ENCODE measurements around the gene PPP4R3B.
"Not testable (repeated sequence)": the region's sequence is repeated elsewhere in the genome, so short reads cannot be mapped to it uniquely, and the experiment has no call there.

The PPP4R3B gene

GRCh38 chr2:55617175-55618024 lies at the start of gene PPP4R3B:
Gene PPP4R3B (minus strand): TSS chr2:55617622. CDS start chr2:55617285, 337 bp downstream.
- peak; percentile 100 for DNase-seq

- no peak for DNase-seq
Observed at GRCh38 chr2:55653255-55653654, 35.8 kb upstream of the PPP4R3B start.

GRCh38 chr2:55649211-55649610 lies 31.8 kb upstream of the PPP4R3B start:
- DNase-seq = no peak

DNA sequence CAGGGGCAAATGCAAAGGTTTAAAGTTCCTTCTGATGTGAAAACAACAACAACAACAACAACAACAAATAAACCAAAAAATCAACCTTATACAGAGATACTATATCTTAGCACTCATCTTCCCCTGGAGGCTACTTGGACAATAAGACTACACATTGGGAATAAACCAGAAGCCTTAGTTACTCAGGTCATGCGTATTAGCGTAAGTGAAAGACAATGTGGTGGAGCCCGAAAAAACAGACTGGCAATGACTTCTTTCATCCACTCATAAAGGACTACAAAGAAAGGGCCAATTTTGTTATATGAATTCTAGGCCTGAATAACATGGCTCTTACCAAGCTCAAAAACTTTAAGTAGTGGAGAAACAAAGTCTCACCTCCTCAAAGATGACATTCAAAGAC lies 19.4 kb upstream of the PPP4R3B start:
- no peak for DNase-seq

GRCh38 chr2:55628931-55629330 lies 11.5 kb upstream of the PPP4R3B start:
- no peak for DNase-seq

GRCh38 chr2:55627915-55628314 lies 10.5 kb upstream of the PPP4R3B start:
- no peak for DNase-seq

GRCh38 chr2:55621802-55622201 lies 4.4 kb upstream of the PPP4R3B start:
- DNase-seq = no peak

DNA sequence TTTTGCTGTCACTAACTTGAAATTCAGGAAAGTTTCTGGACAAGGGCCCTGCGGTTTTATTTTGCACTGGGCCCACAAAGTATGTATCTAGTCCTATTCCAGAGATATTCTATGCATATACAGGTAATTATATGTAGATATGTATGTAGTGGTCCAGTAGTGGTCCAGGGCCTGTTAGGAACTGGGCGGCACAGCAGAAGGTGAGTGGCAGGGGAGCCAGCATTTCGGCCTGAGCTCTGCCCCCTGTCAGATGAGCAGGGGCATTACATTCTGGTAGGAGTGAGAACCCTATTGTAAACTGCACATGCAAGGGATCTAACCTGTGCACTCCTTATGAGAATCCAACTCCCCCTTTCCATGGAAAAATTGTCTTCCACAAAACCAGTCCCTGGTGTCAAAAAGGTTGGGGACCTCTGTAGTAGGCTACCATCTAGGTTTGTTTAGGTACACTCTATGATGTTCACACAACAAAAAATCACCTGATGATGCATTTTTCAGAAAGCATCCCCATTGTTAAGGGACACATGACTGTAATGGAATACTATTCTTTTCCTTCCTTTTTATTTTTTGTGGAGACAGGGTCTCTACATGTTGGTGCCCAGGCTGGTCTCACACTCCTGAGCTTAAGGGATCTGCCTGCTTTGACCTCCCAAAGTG lies 2.8 kb upstream of the PPP4R3B start:
- DNase-seq = no peak

- DNase-seq = peak; percentile 61
Observed at GRCh38 chr2:55618275-55619055, 1.0 kb upstream of the PPP4R3B start.

GRCh38 chr2:55618025-55618274 lies 528 bp upstream of the PPP4R3B start:
- no peak for DNase-seq

DNA sequence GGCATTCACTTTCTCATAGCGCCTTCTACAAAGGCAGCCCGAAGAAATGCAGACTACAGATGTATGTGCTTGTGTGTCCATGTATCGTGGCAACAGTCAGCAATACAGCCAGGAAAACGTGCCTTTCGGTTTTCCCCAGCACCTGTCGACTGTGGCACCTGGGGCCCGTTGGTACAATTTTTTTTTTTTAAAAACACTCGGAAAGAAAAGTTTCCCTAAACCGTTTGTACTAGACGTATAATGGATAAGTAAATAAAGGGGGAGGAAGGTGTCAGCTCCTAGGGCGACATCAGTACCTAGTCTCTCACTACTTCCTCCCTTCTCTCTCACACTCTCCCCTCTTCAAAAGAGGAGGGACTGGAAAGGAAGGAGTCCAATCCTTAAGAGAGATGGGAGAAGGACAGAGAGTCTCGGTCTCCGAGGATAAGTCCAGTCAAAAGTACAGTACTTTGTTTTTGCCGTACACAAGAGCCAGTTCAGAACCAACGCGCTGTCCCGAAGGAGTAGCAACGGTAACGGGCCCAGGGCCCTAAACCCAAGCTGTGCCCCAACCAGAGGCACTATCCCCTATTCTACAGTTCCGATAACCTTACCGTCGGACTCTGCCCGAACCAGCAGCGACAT lies 759 bp downstream of the PPP4R3B start:
- peak; percentile 62 for DNase-seq

DNA sequence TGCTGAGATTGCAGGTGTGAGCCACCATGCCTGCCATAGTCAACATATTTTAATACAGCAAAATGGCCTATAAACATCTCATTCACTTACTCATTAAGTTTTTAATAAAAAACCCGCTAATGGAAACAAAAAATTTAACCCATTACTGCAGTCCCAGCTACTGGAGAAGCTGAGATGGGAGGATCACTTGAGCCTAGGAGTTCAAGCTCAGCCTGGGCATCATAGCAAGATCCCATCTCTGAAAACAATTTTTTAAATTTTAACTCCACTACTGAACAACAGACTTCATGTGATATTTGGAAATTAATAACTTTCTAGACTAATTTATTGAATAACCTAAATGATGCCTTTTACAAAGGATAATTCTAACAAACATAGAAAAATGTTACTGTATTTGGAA lies 5.4 kb downstream of the PPP4R3B start:
- DNase-seq = no peak

DNA sequence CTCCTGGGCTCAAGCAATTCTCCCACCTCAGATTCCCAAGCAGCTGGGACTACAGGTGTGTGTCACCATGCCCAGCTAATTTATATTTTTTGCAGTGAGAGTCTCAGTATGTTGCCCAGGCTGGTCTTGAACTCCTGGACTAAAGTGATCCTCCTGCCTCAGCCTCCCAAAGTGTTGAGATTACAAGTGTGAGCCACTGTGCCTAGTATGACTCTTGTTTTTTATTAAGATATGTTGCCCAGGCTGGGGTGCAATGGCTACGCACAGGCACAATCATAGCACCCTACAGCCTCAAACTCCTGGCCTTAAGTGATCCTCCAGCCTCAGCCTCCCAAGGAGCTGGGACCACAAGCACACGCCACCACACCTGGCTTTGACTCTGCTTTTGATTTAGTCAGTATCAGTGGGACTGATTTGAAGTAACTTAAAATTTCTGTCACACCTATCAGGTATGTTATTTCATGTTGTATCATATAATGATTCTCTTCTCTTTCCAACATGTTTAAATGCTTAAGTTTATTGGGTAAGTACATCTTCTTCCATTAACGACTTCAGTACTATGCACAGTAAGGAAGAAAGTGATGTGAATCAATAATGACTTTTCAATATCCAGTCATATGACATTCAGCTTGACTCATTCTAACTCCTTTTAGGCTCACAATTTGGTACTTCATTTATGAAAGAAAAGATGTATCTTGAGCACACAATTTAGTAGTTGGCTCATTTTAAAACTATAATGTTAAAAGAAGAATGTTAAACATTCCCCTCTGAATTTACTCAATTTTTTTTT lies 6.3 kb downstream of the PPP4R3B start:
- no peak for DNase-seq

DNA sequence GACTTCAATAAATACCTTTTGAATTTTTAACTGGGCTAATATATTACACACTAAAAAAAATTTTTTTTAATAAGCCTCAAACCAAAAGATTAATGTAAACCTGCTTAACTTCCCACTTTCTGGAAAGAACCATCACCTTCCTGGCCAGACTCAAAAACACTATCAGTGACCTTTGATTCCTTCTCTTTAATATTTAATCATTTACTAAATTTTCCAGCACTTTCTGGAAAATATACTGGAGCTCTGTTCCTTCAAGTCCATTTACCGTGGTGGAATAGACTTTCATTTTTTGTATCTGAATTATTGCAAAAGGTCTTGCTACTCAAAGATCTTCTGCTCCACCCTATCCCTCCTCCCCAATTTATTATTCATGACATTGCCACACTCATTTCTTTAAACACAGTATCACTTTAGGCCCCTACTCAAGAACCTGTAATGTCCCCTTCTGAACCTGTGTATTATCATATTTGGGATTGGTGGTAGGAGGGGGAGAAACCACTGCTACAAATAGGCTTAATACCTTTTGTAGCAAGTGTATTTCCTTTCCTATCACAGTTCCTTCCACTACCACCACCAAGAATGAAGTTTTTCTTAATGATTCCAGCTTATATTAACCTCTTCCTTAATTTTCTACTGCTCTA lies 7.4 kb downstream of the PPP4R3B start:
- DNase-seq = no peak

DNA sequence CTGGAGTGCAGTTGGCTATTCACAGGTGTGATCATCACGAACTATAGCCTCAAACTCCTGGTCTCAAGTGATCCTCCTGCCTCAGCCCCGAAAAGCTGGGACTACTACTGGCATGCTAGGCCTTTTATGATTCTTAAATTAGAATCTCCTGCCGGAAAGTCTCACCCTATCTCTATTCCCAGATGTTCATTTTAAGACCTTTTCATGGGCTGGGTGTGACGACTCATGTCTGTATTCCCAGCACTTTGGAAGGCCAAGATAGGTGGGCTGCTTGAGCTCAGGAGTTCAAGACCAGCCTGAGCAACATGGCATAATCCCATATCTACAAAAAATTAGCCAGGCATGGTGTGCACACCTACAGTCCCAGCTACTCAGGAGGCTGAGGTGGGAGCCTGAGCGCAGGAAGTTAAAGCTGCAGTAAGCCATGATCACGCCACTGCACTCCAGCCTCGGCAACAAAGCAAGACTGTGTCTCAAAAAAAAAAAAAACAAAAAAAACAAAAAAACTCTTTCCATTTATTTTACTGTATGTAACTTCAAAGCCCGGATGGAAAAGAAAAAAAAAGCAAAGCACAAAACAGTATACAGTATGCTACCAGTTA lies 8.1 kb downstream of the PPP4R3B start:
- DNase-seq = no peak

DNA sequence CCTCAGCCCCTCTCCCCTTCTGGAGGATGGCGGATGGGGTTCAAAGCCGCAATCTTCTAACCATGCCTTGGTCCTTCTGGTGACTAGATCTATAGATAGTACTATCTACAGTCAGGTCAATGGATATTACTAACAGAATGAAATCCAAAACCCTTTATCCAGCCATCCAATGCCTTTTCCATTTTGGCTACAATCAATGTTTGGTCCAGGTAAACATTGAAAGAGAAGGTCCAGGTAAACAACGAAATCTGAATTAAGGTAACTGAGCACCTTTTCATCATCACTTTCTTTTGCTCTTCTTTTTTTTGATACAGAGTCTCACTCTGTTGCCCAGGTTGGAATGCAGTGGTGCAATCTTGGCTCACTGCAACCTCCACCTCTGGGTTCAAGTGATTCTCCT lies 9.7 kb downstream of the PPP4R3B start:
- no peak for DNase-seq

- no peak for DNase-seq
Observed at GRCh38 chr2:55604027-55604565, 13.3 kb downstream of the PPP4R3B start.

DNA sequence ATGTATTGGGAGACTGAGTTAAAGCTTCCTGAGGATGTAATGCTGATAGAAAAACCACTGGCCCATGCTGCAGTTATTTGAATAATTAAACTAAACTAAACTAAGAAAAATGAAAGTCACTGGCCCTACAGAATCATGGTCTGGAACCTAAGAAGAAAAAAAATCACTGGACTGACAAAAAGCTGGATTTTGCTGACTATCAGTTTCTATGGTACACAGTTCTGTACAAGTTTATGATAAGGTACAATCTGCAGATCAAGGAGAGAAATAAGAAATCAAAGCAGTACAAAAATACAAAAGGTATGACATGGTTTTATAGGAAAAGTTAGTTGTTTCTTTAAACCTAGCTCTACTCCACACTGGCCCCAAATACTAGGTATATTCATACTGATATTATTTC lies 15.6 kb downstream of the PPP4R3B start:
- DNase-seq = no peak

- DNase-seq = no peak
Observed at GRCh38 chr2:55598056-55598795, 19.2 kb downstream of the PPP4R3B start.

GRCh38 chr2:55596795-55597194 lies 20.6 kb downstream of the PPP4R3B start:
- not testable (repeated sequence) for DNase-seq

DNA sequence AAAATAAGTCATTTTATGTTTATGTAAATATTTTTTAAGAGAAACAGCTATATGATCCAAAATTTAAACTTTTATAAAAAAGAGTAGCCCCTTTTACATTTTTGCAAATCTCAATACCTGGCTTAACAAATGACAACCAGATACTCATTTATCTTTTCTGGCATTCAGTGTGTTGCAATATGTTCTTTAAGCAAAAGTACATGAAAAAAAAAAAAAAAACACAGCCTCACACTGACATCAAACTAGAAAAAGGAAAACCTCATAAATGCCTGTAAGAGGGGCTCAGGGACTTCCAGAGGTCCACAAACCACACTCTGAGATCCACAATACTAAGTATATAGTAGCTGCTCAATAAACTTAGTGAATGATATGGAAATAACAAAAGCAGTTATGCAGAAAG lies 21.9 kb downstream of the PPP4R3B start:
- DNase-seq = no peak
